ENCODE data around the gene SSC5D.

Gene SSC5D

DNA sequence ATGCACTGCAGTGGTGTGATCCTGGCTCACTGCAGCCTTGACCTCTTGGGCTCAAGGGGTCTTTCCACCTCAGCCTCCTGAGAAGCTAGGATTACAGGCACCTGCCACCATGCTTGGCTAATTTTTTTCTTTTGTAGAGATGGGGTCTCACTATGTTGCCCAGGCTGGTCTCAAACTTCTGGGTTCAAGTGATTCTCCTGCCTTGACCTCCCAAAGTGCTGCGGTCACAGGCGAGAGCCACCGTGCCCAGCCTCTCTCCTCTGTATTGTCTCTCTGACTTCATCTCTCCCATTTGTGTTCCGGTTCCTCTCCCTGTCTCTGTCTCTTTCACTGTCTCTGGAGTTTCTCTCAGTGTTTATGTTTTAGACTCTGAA lies 22.0 kb upstream of the SSC5D start:
- H3K79me2 ChIP-seq (ENCODE audit: insufficient read depth, low read length): peaks cover 2% of the 10 kb centered on the region
- no peak overlapping the region for H3K9ac ChIP-seq (ENCODE audit: low read depth, low read length)
- TF ChIP-seq CTCF (IDR thresholded peaks at IDR 0.05; ENCODE audit: borderline replicate concordance, extremely low read depth, low read length, poor library complexity, severe bottlenecking): no peak
- no peak for TF ChIP-seq EZH2 (IDR thresholded peaks at IDR 0.05; ENCODE audit: borderline replicate concordance, low read depth, low read length, severe bottlenecking)
- no peaks in the 10 kb centered on the region for H3K27me3 ChIP-seq (ENCODE audit: insufficient read depth, low read length, poor library complexity)
- no peaks in the 10 kb centered on the region for H3K36me3 ChIP-seq (ENCODE audit: insufficient read depth, low read length)
- no peak overlapping the region for H3K4me3 ChIP-seq (ENCODE audit: low read depth in 1 of 2, low read length in 2 of 2)
- H4K20me1 ChIP-seq (ENCODE audit: insufficient read depth, low read length): no peaks in the 10 kb centered on the region
- DNase-seq (no peak), ATAC-seq (ENCODE audit: insufficient read depth, low read depth) (no peak)
- H3K9me3 ChIP-seq (ENCODE audit: insufficient read depth, low read length, severe bottlenecking): no peaks in the 10 kb centered on the region
- no peak overlapping the region for H3K27ac ChIP-seq (ENCODE audit: low read length)
- no peak overlapping the region for H2AFZ ChIP-seq (ENCODE audit: low read depth, low read length)
- no peak overlapping the region for H3K4me2 ChIP-seq (ENCODE audit: insufficient read depth, low read length)
- peaks cover 22% of the 10 kb centered on the region for H3K4me1 ChIP-seq (ENCODE audit: insufficient read depth, low read length)

- DNase-seq (peak; percentile 48), ATAC-seq (ENCODE audit: insufficient read depth, low read depth) (peak; percentile 93)
- Histone ChIP-seq H4K20me1 (ENCODE audit: insufficient read depth, low read length) (no peaks in the 10 kb centered on the region), H3K27ac (ENCODE audit: low read length) (no peak overlapping the region), H3K4me3 (ENCODE audit: low read depth in 1 of 2, low read length in 2 of 2) (no peak overlapping the region), H2AFZ (ENCODE audit: low read depth, low read length) (peak overlapping the region; percentile 71), H3K4me2 (ENCODE audit: insufficient read depth, low read length) (peak overlapping the region; percentile 23; the same call in 1 of the 2 replicates), H3K4me1 (ENCODE audit: insufficient read depth, low read length) (peaks cover 14% of the 10 kb centered on the region), H3K79me2 (ENCODE audit: insufficient read depth, low read length) (no peaks in the 10 kb centered on the region), H3K27me3 (ENCODE audit: insufficient read depth, low read length, poor library complexity) (no peaks in the 10 kb centered on the region), H3K9me3 (ENCODE audit: insufficient read depth, low read length, severe bottlenecking) (no peaks in the 10 kb centered on the region), H3K9ac (ENCODE audit: low read depth, low read length) (peak overlapping the region; percentile 25; the same call in 1 of the 2 replicates), H3K36me3 (ENCODE audit: insufficient read depth, low read length) (no peaks in the 10 kb centered on the region)
- TF ChIP-seq EZH2 (IDR thresholded peaks at IDR 0.05; ENCODE audit: borderline replicate concordance, low read depth, low read length, severe bottlenecking): no peak
- TF ChIP-seq CTCF (IDR thresholded peaks at IDR 0.05; ENCODE audit: borderline replicate concordance, extremely low read depth, low read length, poor library complexity, severe bottlenecking): peak; percentile 95
Observed at GRCh38 chr19:55467236-55468053, 20.8 kb upstream of the SSC5D start.

DNA sequence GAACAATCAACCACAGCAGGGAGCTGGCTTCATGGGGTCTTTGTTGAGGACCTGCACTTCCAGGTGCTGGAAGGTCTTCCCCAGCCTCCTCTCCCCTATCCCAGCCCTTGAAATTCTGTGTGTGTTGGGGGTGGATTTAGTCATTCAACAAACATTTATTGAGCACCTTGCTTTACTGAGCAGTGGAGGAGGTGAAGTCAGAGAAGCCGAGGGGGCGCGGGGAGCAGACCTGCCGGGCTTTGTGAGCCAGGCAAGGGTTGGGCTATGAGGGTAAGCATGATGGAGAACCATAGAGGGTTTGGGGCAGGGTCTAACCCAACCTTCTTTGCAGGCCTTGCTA lies 20.2 kb upstream of the SSC5D start:
- Histone ChIP-seq H3K9me3 (ENCODE audit: insufficient read depth, low read length, severe bottlenecking) (no peaks in the 10 kb centered on the region), H3K4me3 (ENCODE audit: low read depth in 1 of 2, low read length in 2 of 2) (no peak overlapping the region), H3K4me1 (ENCODE audit: insufficient read depth, low read length) (peaks cover 8% of the 10 kb centered on the region), H2AFZ (ENCODE audit: low read depth, low read length) (peak overlapping the region; percentile 71), H4K20me1 (ENCODE audit: insufficient read depth, low read length) (no peaks in the 10 kb centered on the region), H3K79me2 (ENCODE audit: insufficient read depth, low read length) (no peaks in the 10 kb centered on the region), H3K36me3 (ENCODE audit: insufficient read depth, low read length) (no peaks in the 10 kb centered on the region), H3K27me3 (ENCODE audit: insufficient read depth, low read length, poor library complexity) (no peaks in the 10 kb centered on the region), H3K9ac (ENCODE audit: low read depth, low read length) (peak overlapping the region; percentile 25; the same call in 1 of the 2 replicates), H3K27ac (ENCODE audit: low read length) (no peak overlapping the region), H3K4me2 (ENCODE audit: insufficient read depth, low read length) (peak overlapping the region; percentile 23; the same call in 1 of the 2 replicates)
- DNase-seq (no peak), ATAC-seq (ENCODE audit: insufficient read depth, low read depth) (no peak)
- TF ChIP-seq EZH2 (IDR thresholded peaks at IDR 0.05; ENCODE audit: borderline replicate concordance, low read depth, low read length, severe bottlenecking) (no peak), CTCF (IDR thresholded peaks at IDR 0.05; ENCODE audit: borderline replicate concordance, extremely low read depth, low read length, poor library complexity, severe bottlenecking) (no peak)

Measured in DND-41 (cell line).